ENCODE results near the gene ANXA8L1. TPM values are rescaled to one million over a fixed set of nuclear protein-coding genes. Genes with fewer than 3 reads are reported as not detected.
"Not testable (repeated sequence)": the region's sequence is repeated elsewhere in the genome, so short reads cannot be mapped to it uniquely, and the experiment has no call there.

The ANXA8L1 gene
- total and polyA plus RNA-seq, 2 donors from 2014 or later = not detected

GRCh38 chr10:46368956-46369355 lies 6.6 kb upstream of the ANXA8L1 start:
- H3K9me3 ChIP-seq (ENCODE audit: control insufficient read depth in 2 of 3, insufficient read depth in 1 of 3, low read length in 3 of 3); intact Hi-C loops (cut with DNase I): not testable (repeated sequence)

GRCh38 chr10:46374410-46374809 lies 1.2 kb upstream of the ANXA8L1 start:
- H3K4me1 ChIP-seq (ENCODE audit: control insufficient read depth in 2 of 3, insufficient read depth in 2 of 3, low read depth in 1 of 3, low read length in 3 of 3); H3K4me3 ChIP-seq (ENCODE audit: low read length in 3 of 3); H3K9ac ChIP-seq (ENCODE audit: low read length in 3 of 3); FAIRE-seq; H3K36me3 ChIP-seq (ENCODE audit: control insufficient read depth in 2 of 3, insufficient read depth in 3 of 3, low read length in 3 of 3); H3K27me3 ChIP-seq (ENCODE audit: control insufficient read depth, insufficient read depth, low read length); H3K27ac ChIP-seq (ENCODE audit: low read depth in 2 of 2, low read length in 2 of 2); intact Hi-C loops (cut with DNase I); DNase-seq; H3K9me3 ChIP-seq (ENCODE audit: control insufficient read depth in 2 of 3, insufficient read depth in 1 of 3, low read length in 3 of 3): not testable (repeated sequence)

More at GRCh38 chr10:46368956-46369355, 6.6 kb upstream of the ANXA8L1 start:
- not testable (repeated sequence) for H3K9ac ChIP-seq (ENCODE audit: low read length in 3 of 3); H3K4me1 ChIP-seq (ENCODE audit: control insufficient read depth in 2 of 3, insufficient read depth in 2 of 3, low read depth in 1 of 3, low read length in 3 of 3); H3K4me3 ChIP-seq (ENCODE audit: low read length in 3 of 3); H3K27me3 ChIP-seq (ENCODE audit: control insufficient read depth, insufficient read depth, low read length); FAIRE-seq; H3K27ac ChIP-seq (ENCODE audit: low read depth in 2 of 2, low read length in 2 of 2); H3K36me3 ChIP-seq (ENCODE audit: control insufficient read depth in 2 of 3, insufficient read depth in 3 of 3, low read length in 3 of 3)
- DNase-seq = peak in 1 of 5 donors; percentile 9

GRCh38 chr10:46377022-46377421 lies 1.4 kb downstream of the ANXA8L1 start:
- H3K27me3 ChIP-seq (ENCODE audit: control insufficient read depth, insufficient read depth, low read length); H3K36me3 ChIP-seq (ENCODE audit: control insufficient read depth in 2 of 3, insufficient read depth in 3 of 3, low read length in 3 of 3); H3K27ac ChIP-seq (ENCODE audit: low read depth in 2 of 2, low read length in 2 of 2); H3K9me3 ChIP-seq (ENCODE audit: control insufficient read depth in 2 of 3, insufficient read depth in 1 of 3, low read length in 3 of 3); H3K4me3 ChIP-seq (ENCODE audit: low read length in 3 of 3); H3K4me1 ChIP-seq (ENCODE audit: control insufficient read depth in 2 of 3, insufficient read depth in 2 of 3, low read depth in 1 of 3, low read length in 3 of 3); H3K9ac ChIP-seq (ENCODE audit: low read length in 3 of 3); FAIRE-seq; DNase-seq; intact Hi-C loops (cut with DNase I): not testable (repeated sequence)

GRCh38 chr10:46377651-46378050 lies 2.1 kb downstream of the ANXA8L1 start:
- H3K27ac ChIP-seq (ENCODE audit: low read depth in 2 of 2, low read length in 2 of 2); H3K36me3 ChIP-seq (ENCODE audit: control insufficient read depth in 2 of 3, insufficient read depth in 3 of 3, low read length in 3 of 3); H3K4me1 ChIP-seq (ENCODE audit: control insufficient read depth in 2 of 3, insufficient read depth in 2 of 3, low read depth in 1 of 3, low read length in 3 of 3); intact Hi-C loops (cut with DNase I); DNase-seq; H3K9ac ChIP-seq (ENCODE audit: low read length in 3 of 3); H3K27me3 ChIP-seq (ENCODE audit: control insufficient read depth, insufficient read depth, low read length); H3K4me3 ChIP-seq (ENCODE audit: low read length in 3 of 3); H3K9me3 ChIP-seq (ENCODE audit: control insufficient read depth in 2 of 3, insufficient read depth in 1 of 3, low read length in 3 of 3); FAIRE-seq: not testable (repeated sequence)

GRCh38 chr10:46378108-46378507 lies 2.5 kb downstream of the ANXA8L1 start:
- FAIRE-seq; DNase-seq; H3K4me1 ChIP-seq (ENCODE audit: control insufficient read depth in 2 of 3, insufficient read depth in 2 of 3, low read depth in 1 of 3, low read length in 3 of 3); H3K27me3 ChIP-seq (ENCODE audit: control insufficient read depth, insufficient read depth, low read length); H3K27ac ChIP-seq (ENCODE audit: low read depth in 2 of 2, low read length in 2 of 2); H3K9ac ChIP-seq (ENCODE audit: low read length in 3 of 3); H3K4me3 ChIP-seq (ENCODE audit: low read length in 3 of 3); H3K9me3 ChIP-seq (ENCODE audit: control insufficient read depth in 2 of 3, insufficient read depth in 1 of 3, low read length in 3 of 3); H3K36me3 ChIP-seq (ENCODE audit: control insufficient read depth in 2 of 3, insufficient read depth in 3 of 3, low read length in 3 of 3); intact Hi-C loops (cut with DNase I): not testable (repeated sequence)

GRCh38 chr10:46379233-46379848 lies 3.8 kb downstream of the ANXA8L1 start:
- H3K27me3 ChIP-seq (ENCODE audit: control insufficient read depth, insufficient read depth, low read length); H3K9ac ChIP-seq (ENCODE audit: low read length in 3 of 3); intact Hi-C loops (cut with DNase I); DNase-seq; H3K27ac ChIP-seq (ENCODE audit: low read depth in 2 of 2, low read length in 2 of 2); FAIRE-seq; H3K9me3 ChIP-seq (ENCODE audit: control insufficient read depth in 2 of 3, insufficient read depth in 1 of 3, low read length in 3 of 3); H3K4me1 ChIP-seq (ENCODE audit: control insufficient read depth in 2 of 3, insufficient read depth in 2 of 3, low read depth in 1 of 3, low read length in 3 of 3); H3K36me3 ChIP-seq (ENCODE audit: control insufficient read depth in 2 of 3, insufficient read depth in 3 of 3, low read length in 3 of 3); H3K4me3 ChIP-seq (ENCODE audit: low read length in 3 of 3): not testable (repeated sequence)

GRCh38 chr10:46385858-46386257 lies 10.3 kb downstream of the ANXA8L1 start:
- H3K4me3 ChIP-seq (ENCODE audit: low read length in 3 of 3); FAIRE-seq; intact Hi-C loops (cut with DNase I); H3K27me3 ChIP-seq (ENCODE audit: control insufficient read depth, insufficient read depth, low read length); DNase-seq; H3K36me3 ChIP-seq (ENCODE audit: control insufficient read depth in 2 of 3, insufficient read depth in 3 of 3, low read length in 3 of 3); H3K9ac ChIP-seq (ENCODE audit: low read length in 3 of 3); H3K9me3 ChIP-seq (ENCODE audit: control insufficient read depth in 2 of 3, insufficient read depth in 1 of 3, low read length in 3 of 3); H3K4me1 ChIP-seq (ENCODE audit: control insufficient read depth in 2 of 3, insufficient read depth in 2 of 3, low read depth in 1 of 3, low read length in 3 of 3); H3K27ac ChIP-seq (ENCODE audit: low read depth in 2 of 2, low read length in 2 of 2): not testable (repeated sequence)

- H3K27me3 ChIP-seq (ENCODE audit: control insufficient read depth, insufficient read depth, low read length); H3K36me3 ChIP-seq (ENCODE audit: control insufficient read depth in 2 of 3, insufficient read depth in 3 of 3, low read length in 3 of 3); DNase-seq; FAIRE-seq; intact Hi-C loops (cut with DNase I); H3K4me1 ChIP-seq (ENCODE audit: control insufficient read depth in 2 of 3, insufficient read depth in 2 of 3, low read depth in 1 of 3, low read length in 3 of 3); H3K9me3 ChIP-seq (ENCODE audit: control insufficient read depth in 2 of 3, insufficient read depth in 1 of 3, low read length in 3 of 3); H3K9ac ChIP-seq (ENCODE audit: low read length in 3 of 3); H3K4me3 ChIP-seq (ENCODE audit: low read length in 3 of 3); H3K27ac ChIP-seq (ENCODE audit: low read depth in 2 of 2, low read length in 2 of 2): not testable (repeated sequence)
These were observed 11.1 kb downstream of the ANXA8L1 start for GRCh38 chr10:46386694-46387093.

Measured in kidney (tissue), 11 donors.